Progenitor cell of endocrine pancreas (in vitro differentiated cells): ENCODE data around the gene ARHGAP12. TPM values are rescaled to one million over a fixed set of nuclear protein-coding genes. Genes with fewer than 3 reads are reported as not detected.

Experiments
- DNase-seq: peaks from one replicate; pipeline ENCODE4 v3.0.0; 2021; ENCODE audit warnings: low spot score; ENCODE audit not compliant: unreplicated experiment
- H3K27ac Mint-ChIP-seq: 2 replicates; pipeline ENCODE4 v1.8.0; 2021; ENCODE audit warnings: mild to moderate bottlenecking, moderate library complexity, mixed read lengths
- H3K27me3 Mint-ChIP-seq: 2 replicates; pipeline ENCODE4 v1.8.0; 2021; ENCODE audit warnings: mixed read lengths
- H3K36me3 Mint-ChIP-seq: 2 replicates; pipeline ENCODE4 v1.8.0; 2022; ENCODE audit warnings: mixed read lengths; ENCODE audit not compliant: insufficient read depth
- H3K4me1 Mint-ChIP-seq: 2 replicates; pipeline ENCODE4 v1.8.0; 2021; ENCODE audit warnings: low read depth, mixed read lengths
- H3K4me3 Mint-ChIP-seq: 2 replicates; pipeline ENCODE4 v1.8.0; 2021; ENCODE audit warnings: low read depth, mild to moderate bottlenecking, moderate library complexity, mixed read lengths
- H3K9me3 Mint-ChIP-seq: 2 replicates; pipeline ENCODE4 v1.8.0; 2021; ENCODE audit warnings: low read depth, mixed read lengths
- CTCF ChIP-seq: fragments of 200-600 bp; sonication (generic); IDR thresholded peaks from one replicate; pipeline ENCODE4 v1.5.0; 2021; ENCODE audit warnings: antibody characterized with exemption, mild to moderate bottlenecking; ENCODE audit not compliant: unreplicated experiment
- total RNA-seq: library from RNA; stranded (reverse); gene quantifications from 2 replicates; pipeline ENCODE4 v1.2.1, GENCODE V29; 2021

ARHGAP12 gene
- total RNA-seq, 1 donor from 2014 or later = 41.8 TPM

GRCh38 chr10:31833753-31834152, 94.9 kb downstream of the ARHGAP12 start:
- DNase-seq = no peak
- peaks cover 1% of the 10 kb centered on the region for H3K36me3 Mint-ChIP-seq
- peaks cover 3% of the 10 kb centered on the region for H3K4me1 Mint-ChIP-seq
- peak overlapping the region; percentile 60 for H3K27ac Mint-ChIP-seq
- no peak overlapping the region for H3K4me3 Mint-ChIP-seq
- TF ChIP-seq CTCF = no peak
- no peaks in the 10 kb centered on the region for H3K27me3 Mint-ChIP-seq
- no peaks in the 10 kb centered on the region for H3K9me3 Mint-ChIP-seq

- no peaks in the 10 kb centered on the region for H3K36me3 Mint-ChIP-seq
These were observed 96.4 kb downstream of the ARHGAP12 start for GRCh38 chr10:31832261-31832660.

GRCh38 chr10:31830887-31831286, 97.7 kb downstream of the ARHGAP12 start:
- H3K36me3 Mint-ChIP-seq = no peaks in the 10 kb centered on the region
- TF ChIP-seq CTCF = no peak
- no peaks in the 10 kb centered on the region for H3K4me1 Mint-ChIP-seq
- H3K27ac Mint-ChIP-seq = no peak overlapping the region
- no peak overlapping the region for H3K4me3 Mint-ChIP-seq
- H3K27me3 Mint-ChIP-seq = no peaks in the 10 kb centered on the region
- no peaks in the 10 kb centered on the region for H3K9me3 Mint-ChIP-seq
- DNase-seq = no peak

More at GRCh38 chr10:31832261-31832660, 96.4 kb downstream of the ARHGAP12 start:
- Mint-ChIP-seq H3K9me3 (no peaks in the 10 kb centered on the region), H3K4me3 (no peak overlapping the region), H3K4me1 (peaks cover 3% of the 10 kb centered on the region), H3K27me3 (no peaks in the 10 kb centered on the region), H3K27ac (no peak overlapping the region)
- no peak for DNase-seq
- no peak for TF ChIP-seq CTCF

- Mint-ChIP-seq H3K36me3 (no peaks in the 10 kb centered on the region), H3K4me3 (no peak overlapping the region), H3K27me3 (no peaks in the 10 kb centered on the region), H3K9me3 (no peaks in the 10 kb centered on the region), H3K27ac (no peak overlapping the region), H3K4me1 (no peaks in the 10 kb centered on the region)
- DNase-seq = no peak
- TF ChIP-seq CTCF = no peak
These were observed 98.9 kb downstream of the ARHGAP12 start for GRCh38 chr10:31829776-31830175.

- H3K4me3 Mint-ChIP-seq = no peak overlapping the region
These were observed 105.3 kb downstream of the ARHGAP12 start for GRCh38 chr10:31823358-31823757.

More at GRCh38 chr10:31823358-31823757, 105.3 kb downstream of the ARHGAP12 start:
- DNase-seq = no peak
- Mint-ChIP-seq H3K4me1 (peaks cover 4% of the 10 kb centered on the region), H3K9me3 (no peaks in the 10 kb centered on the region), H3K27me3 (no peaks in the 10 kb centered on the region), H3K36me3 (peaks cover 7% of the 10 kb centered on the region), H3K27ac (no peak overlapping the region)
- TF ChIP-seq CTCF = no peak
